Activated T-cell treated with anti-CD3 and anti-CD28 coated beads, Interleukin-2, amount 50 U/mL, for 1 hour (primary cell): ENCODE measurements around the gene CLSTN1.
"Not testable (repeated sequence)": the region's sequence is repeated elsewhere in the genome, so short reads cannot be mapped to it uniquely, and the experiment has no call there.

ENCODE experiments used
- DNase-seq: peaks from one replicate; pipeline ENCODE4 v3.0.0-alpha.2; 2020

Gene CLSTN1

GRCh38 chr1:9728451-9729295 lies 95.1 kb downstream of the CLSTN1 start:
- DNase-seq = peak; percentile 65

- no peak for DNase-seq
Measured at GRCh38 chr1:9726905-9727595, 96.7 kb downstream of the CLSTN1 start.

- no peak for DNase-seq
Measured at GRCh38 chr1:9726406-9726805, 97.4 kb downstream of the CLSTN1 start.

- peak; percentile 77 for DNase-seq
Measured at GRCh38 chr1:9724706-9725476, 98.9 kb downstream of the CLSTN1 start.

GRCh38 chr1:9723926-9724325 lies 99.8 kb downstream of the CLSTN1 start:
- no peak for DNase-seq

- DNase-seq = no peak
Measured at GRCh38 chr1:9723068-9723805, 100.5 kb downstream of the CLSTN1 start.

GRCh38 chr1:9722378-9722749 lies 101.4 kb downstream of the CLSTN1 start:
- DNase-seq = no peak

- DNase-seq = peak; percentile 85
Measured at GRCh38 chr1:9721606-9722377, 102.0 kb downstream of the CLSTN1 start.

GRCh38 chr1:9720785-9721605 lies 102.8 kb downstream of the CLSTN1 start:
- no peak for DNase-seq

- DNase-seq = no peak
Measured at GRCh38 chr1:9719978-9720722, 103.6 kb downstream of the CLSTN1 start.

- DNase-seq = no peak
Measured at GRCh38 chr1:9718006-9718680, 105.6 kb downstream of the CLSTN1 start.

GRCh38 chr1:9717193-9718005 lies 106.4 kb downstream of the CLSTN1 start:
- peak; percentile 83 for DNase-seq

GRCh38 chr1:9716404-9717192 lies 107.2 kb downstream of the CLSTN1 start:
- DNase-seq = peak; percentile 52

- peak; percentile 69 for DNase-seq
Measured at GRCh38 chr1:9715536-9716226, 108.1 kb downstream of the CLSTN1 start.

GRCh38 chr1:9714257-9714718 lies 109.5 kb downstream of the CLSTN1 start:
- DNase-seq = no peak

GRCh38 chr1:9712767-9713166 lies 111.0 kb downstream of the CLSTN1 start:
- DNase-seq = not testable (repeated sequence)

- no peak for DNase-seq
Measured at GRCh38 chr1:9711466-9712020, 112.2 kb downstream of the CLSTN1 start.
